RWPE1 (cell line): ENCODE measurements around the gene LRFN3.

Experiments
- CTCF ChIA-PET: fragments of 350-600 bp; sonication (Branson Sonifier 250); formaldehyde crosslinking; extraction: SDS; loops from one replicate; lab custom pipeline; 2021; lab: Yijun Ruan, JAX
- POLR2A ChIA-PET: fragments of 400-600 bp; formaldehyde crosslinking; extraction: SDS; loops from one replicate; lab custom pipeline; 2020; ENCODE audit warnings: antibody characterized with exemption; ENCODE audit not compliant: low non-redundant PET; lab: Yijun Ruan, JAX
- DNase-seq: peaks from one replicate; pipeline ENCODE4 v3.0.0; 2012; ENCODE audit warnings: low spot score
- H3K27ac ChIP-seq: fragments of 450-650 bp; 2 replicates; pipeline ENCODE4 v1.5.1; 2017
- CTCF ChIP-seq: fragments of 450-650 bp; conservative IDR thresholded peaks from 2 replicates; pipeline ENCODE4 v1.5.1; 2017; ENCODE audit warnings: low read depth, mild to moderate bottlenecking

Gene LRFN3

GRCh38 chr19:35990156-35990555 is 54.0 kb downstream of the LRFN3 start:
- POLR2A ChIA-PET = interaction anchor here (0.5 kb wide), 1 partner anchor 8 kb away, joined by 7 read pairs; no protein-coding TSS in a partner anchor
- TF ChIP-seq CTCF = no peak
- H3K27ac ChIP-seq = no peak overlapping the region
- DNase-seq = no peak
- CTCF ChIA-PET = no interaction called here

DNA sequence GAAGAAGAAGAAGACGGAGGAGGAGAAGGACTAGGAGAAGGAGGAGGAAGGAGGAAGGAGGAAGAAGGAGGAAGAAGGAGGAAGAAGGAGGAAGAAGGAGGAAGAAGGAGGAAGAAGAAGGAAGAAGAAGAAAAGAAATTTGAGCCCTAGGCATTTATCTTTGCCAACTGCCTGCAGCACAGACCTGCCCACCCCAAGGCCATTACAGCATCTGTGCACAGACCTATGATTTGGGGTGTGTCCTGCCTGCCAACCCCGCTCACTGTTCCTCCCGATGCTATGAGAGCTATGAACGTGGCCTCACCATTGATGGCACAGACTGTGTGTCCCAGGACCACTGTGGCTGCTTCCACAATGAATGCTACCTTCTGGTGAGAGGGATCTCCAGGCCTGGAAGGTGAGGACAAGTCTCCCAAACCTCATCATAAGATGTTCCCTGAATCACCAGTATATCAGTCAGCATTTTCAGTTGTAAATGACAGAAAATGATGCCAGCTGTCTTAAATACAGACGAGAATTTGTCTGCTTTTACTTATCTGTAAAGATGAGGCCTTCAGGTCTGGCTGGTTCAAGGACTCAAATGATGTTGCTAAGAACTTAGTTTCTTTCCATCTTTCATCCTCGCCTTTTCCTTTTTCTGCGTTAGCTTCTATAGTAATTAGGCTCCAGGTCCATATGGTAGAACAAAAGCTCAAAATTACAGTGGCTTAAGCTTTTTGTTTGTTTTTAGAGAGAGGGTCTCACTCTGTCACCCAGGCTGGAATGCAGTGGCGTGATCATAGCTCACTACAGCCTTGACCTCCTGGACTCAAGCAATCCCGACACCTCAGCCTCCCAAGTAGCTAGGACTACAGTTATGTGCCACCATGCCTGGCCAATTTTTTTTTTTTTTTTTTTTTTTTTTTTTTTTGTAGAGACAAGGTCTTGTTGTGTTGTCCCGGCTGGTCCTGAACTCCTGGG is 54.9 kb downstream of the LRFN3 start:
- H3K27ac ChIP-seq = no peak overlapping the region
- TF ChIP-seq CTCF = no peak
- DNase-seq = no peak
- ChIA-PET POLR2A (interaction anchor here (0.5 kb wide), 1 partner anchor 9 kb away, joined by 7 read pairs; no protein-coding TSS in a partner anchor), CTCF (no interaction called here)

GRCh38 chr19:35991731-35992450 is 55.7 kb downstream of the LRFN3 start:
- no peak for TF ChIP-seq CTCF
- no peak overlapping the region for H3K27ac ChIP-seq
- ChIA-PET CTCF (no interaction called here), POLR2A (interaction anchor here (0.7 kb wide), 1 partner anchor 62 kb away, joined by 5 read pairs; no protein-coding TSS in a partner anchor)
- DNase-seq = no peak

GRCh38 chr19:35992907-35993765 is 57.0 kb downstream of the LRFN3 start:
- CTCF ChIA-PET = no interaction called here
- POLR2A ChIA-PET = interaction anchor here (0.6 kb wide), 1 partner anchor 187 kb away, joined by 7 read pairs; no protein-coding TSS in a partner anchor
- no peak for TF ChIP-seq CTCF
- no peak for DNase-seq
- peak overlapping the region; percentile 78 for H3K27ac ChIP-seq

DNA sequence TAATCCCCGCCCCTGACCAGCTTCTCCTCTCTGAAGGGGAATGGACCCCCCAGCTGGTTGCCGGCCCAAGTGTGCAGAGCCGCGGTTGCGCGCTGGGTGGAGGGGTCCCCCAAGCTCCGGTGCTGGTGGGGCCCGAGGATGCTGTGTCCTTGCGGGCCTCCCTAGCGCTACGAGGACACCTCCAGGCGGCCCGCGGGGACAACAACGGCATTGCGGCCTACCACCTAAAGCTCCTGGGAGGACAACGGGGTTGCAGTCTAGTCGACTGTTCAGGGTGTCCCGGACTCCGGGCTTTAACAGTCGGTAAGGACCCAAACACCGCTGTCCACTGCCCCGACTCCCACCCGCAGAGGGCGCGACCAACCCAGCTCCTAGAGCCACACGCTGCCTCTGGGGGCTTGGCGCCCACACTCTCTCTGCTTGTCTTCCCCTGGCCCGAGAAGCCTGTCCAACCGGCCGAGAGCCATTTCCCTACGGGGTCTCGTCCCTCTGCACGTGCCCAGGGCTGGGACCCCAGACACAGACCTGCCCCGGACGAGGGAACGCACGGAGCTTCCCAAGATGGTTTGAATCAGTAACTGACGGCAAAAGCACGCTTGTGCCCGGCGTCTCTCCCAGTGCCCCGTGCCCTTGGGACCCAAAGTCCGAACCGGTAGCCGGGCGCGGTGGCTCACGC is 57.9 kb downstream of the LRFN3 start:
- peak overlapping the region; percentile 78 for H3K27ac ChIP-seq
- no peak for DNase-seq
- TF ChIP-seq CTCF = no peak
- POLR2A ChIA-PET = interaction anchor here (0.6 kb wide), 2 partner anchors 20 to 186 kb away, joined by 3 to 7 read pairs; partner anchors contain the start of gene ALKBH6
- CTCF ChIA-PET = no interaction called here
